ENCODE results near the gene CNIH2. TPM values are rescaled to one million over a fixed set of nuclear protein-coding genes. Genes with fewer than 3 reads are reported as not detected.

CNIH2 gene
- total RNA-seq, 1 donor from 2014 or later = 12.2 TPM

GRCh38 chr11:66263231-66263630, 14.7 kb upstream of the CNIH2 start:
- Mint-ChIP-seq H3K4me3 (ENCODE audit: unreplicated experiment) (no peak overlapping the region), H3K27ac (ENCODE audit: unreplicated experiment) (no peak overlapping the region), H3K36me3 (ENCODE audit: low read depth, unreplicated experiment) (peaks cover 26% of the 10 kb centered on the region), H3K27me3 (ENCODE audit: low read depth, unreplicated experiment) (no peaks in the 10 kb centered on the region), H3K4me1 (ENCODE audit: low read depth, unreplicated experiment) (peaks cover 4% of the 10 kb centered on the region), H3K9me3 (ENCODE audit: unreplicated experiment) (no peaks in the 10 kb centered on the region)
- no peak overlapping the region for H3K9ac ChIP-seq (ENCODE audit: low read length)
- no peak for FAIRE-seq
- H3K79me2 ChIP-seq (ENCODE audit: insufficient read depth, low read length) = peaks cover 21% of the 10 kb centered on the region
- peaks cover 11% of the 10 kb centered on the region for H3K36me3 ChIP-seq (ENCODE audit: insufficient read depth, low read length)
- no peak for TF ChIP-seq EZH2 (IDR thresholded peaks at IDR 0.05; ENCODE audit: insufficient read depth, low read length)
- no peak for TF ChIP-seq CTCF (IDR thresholded peaks at IDR 0.05; ENCODE audit: insufficient read depth, low read depth, low read length)
- peaks cover 54% of the 10 kb centered on the region for H4K20me1 ChIP-seq (ENCODE audit: insufficient read depth, low read length)
- peaks cover 20% of the 10 kb centered on the region for H3K4me1 ChIP-seq (ENCODE audit: insufficient read depth, low read length)
- H3K9me3 ChIP-seq (ENCODE audit: insufficient read depth, low read depth, low read length) = no peaks in the 10 kb centered on the region
- H2AFZ ChIP-seq (ENCODE audit: low read depth, low read length) = no peak overlapping the region
- H3K4me2 ChIP-seq (ENCODE audit: low read length) = no peak overlapping the region
- no peak overlapping the region for H3K27ac ChIP-seq (ENCODE audit: low read depth, low read length)
- H3K27me3 ChIP-seq (ENCODE audit: insufficient read depth, low read length) = no peaks in the 10 kb centered on the region
- H3K4me3 ChIP-seq (ENCODE audit: insufficient read depth, low read depth, low read length) = no peak overlapping the region
- no peak for DNase-seq (ENCODE audit: low read depth)

GRCh38 chr11:66263785-66264184, 14.2 kb upstream of the CNIH2 start:
- no peak for FAIRE-seq
- H3K36me3 ChIP-seq (ENCODE audit: insufficient read depth, low read length) = peaks cover 11% of the 10 kb centered on the region

More at GRCh38 chr11:66263785-66264184, 14.2 kb upstream of the CNIH2 start:
- Histone ChIP-seq H2AFZ (ENCODE audit: low read depth, low read length) (no peak overlapping the region), H3K4me3 (ENCODE audit: insufficient read depth, low read depth, low read length) (no peak overlapping the region), H3K9ac (ENCODE audit: low read length) (no peak overlapping the region), H3K79me2 (ENCODE audit: insufficient read depth, low read length) (peaks cover 17% of the 10 kb centered on the region), H3K27me3 (ENCODE audit: insufficient read depth, low read length) (no peaks in the 10 kb centered on the region), H3K4me1 (ENCODE audit: insufficient read depth, low read length) (peaks cover 15% of the 10 kb centered on the region), H3K27ac (ENCODE audit: low read depth, low read length) (no peak overlapping the region), H4K20me1 (ENCODE audit: insufficient read depth, low read length) (peaks cover 49% of the 10 kb centered on the region), H3K9me3 (ENCODE audit: insufficient read depth, low read depth, low read length) (no peaks in the 10 kb centered on the region), H3K4me2 (ENCODE audit: low read length) (no peak overlapping the region)
- Mint-ChIP-seq H3K9me3 (ENCODE audit: unreplicated experiment) (no peaks in the 10 kb centered on the region), H3K36me3 (ENCODE audit: low read depth, unreplicated experiment) (peaks cover 26% of the 10 kb centered on the region), H3K27ac (ENCODE audit: unreplicated experiment) (no peak overlapping the region), H3K27me3 (ENCODE audit: low read depth, unreplicated experiment) (no peaks in the 10 kb centered on the region), H3K4me3 (ENCODE audit: unreplicated experiment) (no peak overlapping the region), H3K4me1 (ENCODE audit: low read depth, unreplicated experiment) (peaks cover 4% of the 10 kb centered on the region)
- TF ChIP-seq EZH2 (IDR thresholded peaks at IDR 0.05; ENCODE audit: insufficient read depth, low read length) (no peak), CTCF (IDR thresholded peaks at IDR 0.05; ENCODE audit: insufficient read depth, low read depth, low read length) (no peak)
- DNase-seq (ENCODE audit: low read depth) = no peak
